GM12875 (cell line): Measurements from ENCODE around the gene KCNF1.

Source experiments
- H3K4me3 ChIP-seq: one replicate; pipeline ENCODE4 v1.5.1; 2011; ENCODE audit warnings: low read depth, low read length, control low read depth
- CTCF ChIP-seq: IDR thresholded peaks from 2 replicates; pipeline ENCODE4 v1.5.1; 2011; ENCODE audit warnings: low read depth, mild to moderate bottlenecking, control low read depth, inconsistent platforms, low read length, moderate library complexity, borderline replicate concordance; ENCODE audit not compliant: insufficient read depth

KCNF1 gene

GRCh38 chr2:10921525-10921924 is 9.8 kb downstream of the KCNF1 start:
- TF ChIP-seq CTCF, result no peak
- H3K4me3 ChIP-seq, result no peak overlapping the region

GRCh38 chr2:10922307-10923007 is 10.7 kb downstream of the KCNF1 start:
- H3K4me3 ChIP-seq, result no peak overlapping the region
- TF ChIP-seq CTCF, result no peak

GRCh38 chr2:10923008-10923375 is 11.3 kb downstream of the KCNF1 start:
- no peak overlapping the region for H3K4me3 ChIP-seq
- TF ChIP-seq CTCF, result no peak

- H3K4me3 ChIP-seq, result no peak overlapping the region
- TF ChIP-seq CTCF, result no peak
Observed at GRCh38 chr2:10923965-10924364, 12.2 kb downstream of the KCNF1 start.

- H3K4me3 ChIP-seq, result no peak overlapping the region
- TF ChIP-seq CTCF, result no peak
Observed at GRCh38 chr2:10924441-10924840, 12.7 kb downstream of the KCNF1 start.

GRCh38 chr2:10924859-10925258 is 13.1 kb downstream of the KCNF1 start:
- no peak for TF ChIP-seq CTCF
- H3K4me3 ChIP-seq, result no peak overlapping the region

- no peak for TF ChIP-seq CTCF
- no peak overlapping the region for H3K4me3 ChIP-seq
Observed at GRCh38 chr2:10926191-10926820, 14.6 kb downstream of the KCNF1 start.
